ENCODE results near the gene L3MBTL2. TPM values are rescaled to one million over a fixed set of nuclear protein-coding genes. Genes with fewer than 3 reads are reported as not detected.

Gene L3MBTL2
- total and polyA plus RNA-seq, 2 of the 13 experiments (the other 11 are each of a cell fraction or from before 2014, with no cell fraction given): 13.8 to 33.7 TPM

DNA sequence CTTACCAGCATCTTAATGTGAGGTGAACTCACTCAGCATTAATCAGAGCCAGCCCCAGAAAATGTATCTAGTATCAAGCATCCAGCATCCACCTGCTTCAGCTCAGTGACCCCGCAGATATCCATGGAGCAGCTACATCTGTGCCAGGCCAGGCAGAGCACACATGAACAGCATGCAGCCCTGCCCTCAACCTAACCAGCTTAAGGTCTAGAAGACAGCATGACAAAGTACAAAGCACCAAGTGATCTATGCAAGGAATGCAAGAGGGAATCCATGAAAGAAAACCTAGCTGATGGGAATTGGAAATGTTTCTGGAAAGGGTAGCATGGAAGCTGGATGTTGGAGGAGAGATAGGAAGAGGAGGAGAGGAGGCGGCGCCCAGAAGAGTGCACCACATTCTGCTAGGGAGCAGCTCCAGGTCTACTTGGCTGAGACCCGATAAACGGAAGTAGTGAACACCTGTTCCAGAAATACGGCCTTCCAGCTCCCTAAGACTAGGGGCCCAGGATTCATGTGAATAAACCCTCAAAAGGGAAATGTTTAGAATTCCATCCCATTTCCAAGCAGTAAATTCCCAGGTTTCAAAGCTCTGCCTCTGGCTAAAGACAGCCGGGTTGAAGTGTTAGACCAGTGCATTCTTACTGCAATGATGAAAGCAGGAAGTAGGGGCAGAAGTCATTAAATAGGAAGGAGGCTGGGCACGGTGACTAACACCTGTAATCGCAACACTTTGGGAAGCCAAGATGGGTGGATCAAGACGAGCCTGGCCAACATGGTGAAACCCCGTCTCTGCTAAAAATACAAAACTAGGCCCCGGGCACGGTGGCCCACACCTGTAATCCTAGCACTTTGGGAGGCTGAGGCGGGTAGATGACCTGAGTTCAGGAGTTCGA, 23.5 kb upstream of the L3MBTL2 start (continued):
- TF ChIP-seq SPEN (CRISPR knock-in tag; IDR thresholded peaks at IDR 0.05; ENCODE audit: low read depth) (no peak), ZFY (CRISPR knock-in tag; IDR thresholded peaks at IDR 0.05) (no peak), POLR2G (IDR thresholded peaks at IDR 0.05; ENCODE audit: low read depth, low read length) (peak; percentile 28; the same call in 1 of the 2 replicates), DNMT1 (CRISPR knock-in tag; IDR thresholded peaks at IDR 0.05) (no peak), ZFP36L2 (CRISPR knock-in tag; IDR thresholded peaks at IDR 0.05) (no peak), ZNF775 (CRISPR knock-in tag; IDR thresholded peaks at IDR 0.05; ENCODE audit: borderline replicate concordance) (no peak), ZNF563 (CRISPR knock-in tag; IDR thresholded peaks at IDR 0.05) (no peak), ZFP62 (CRISPR knock-in tag; IDR thresholded peaks at IDR 0.05) (no peak), AHR (CRISPR knock-in tag; IDR thresholded peaks at IDR 0.05) (no peak), PAF1 (CRISPR knock-in tag; IDR thresholded peaks at IDR 0.05) (0 out of 2 replicates have a peak, but pooled peaks have one; percentile 49), ZNF577 (CRISPR knock-in tag; IDR thresholded peaks at IDR 0.05; ENCODE audit: borderline replicate concordance, low read depth) (no peak), ZNF446 (CRISPR knock-in tag; IDR thresholded peaks at IDR 0.05) (no peak), POLR2AphosphoS5 (IDR thresholded peaks at IDR 0.05; ENCODE audit: low read depth, low read length) (0 out of 2 replicates have a peak, but pooled peaks have one; percentile 9)
- TF ChIP-seq, protein P1, sequence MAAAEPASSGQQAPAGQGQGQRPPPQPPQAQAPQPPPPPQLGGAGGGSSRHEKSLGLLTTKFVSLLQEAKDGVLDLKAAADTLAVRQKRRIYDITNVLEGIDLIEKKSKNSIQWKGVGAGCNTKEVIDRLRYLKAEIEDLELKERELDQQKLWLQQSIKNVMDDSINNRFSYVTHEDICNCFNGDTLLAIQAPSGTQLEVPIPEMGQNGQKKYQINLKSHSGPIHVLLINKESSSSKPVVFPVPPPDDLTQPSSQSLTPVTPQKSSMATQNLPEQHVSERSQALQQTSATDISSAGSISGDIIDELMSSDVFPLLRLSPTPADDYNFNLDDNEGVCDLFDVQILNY (CRISPR knock-in tag; conservative IDR thresholded peaks at IDR 0.05): no peak
- TF ChIP-seq, protein P2, sequence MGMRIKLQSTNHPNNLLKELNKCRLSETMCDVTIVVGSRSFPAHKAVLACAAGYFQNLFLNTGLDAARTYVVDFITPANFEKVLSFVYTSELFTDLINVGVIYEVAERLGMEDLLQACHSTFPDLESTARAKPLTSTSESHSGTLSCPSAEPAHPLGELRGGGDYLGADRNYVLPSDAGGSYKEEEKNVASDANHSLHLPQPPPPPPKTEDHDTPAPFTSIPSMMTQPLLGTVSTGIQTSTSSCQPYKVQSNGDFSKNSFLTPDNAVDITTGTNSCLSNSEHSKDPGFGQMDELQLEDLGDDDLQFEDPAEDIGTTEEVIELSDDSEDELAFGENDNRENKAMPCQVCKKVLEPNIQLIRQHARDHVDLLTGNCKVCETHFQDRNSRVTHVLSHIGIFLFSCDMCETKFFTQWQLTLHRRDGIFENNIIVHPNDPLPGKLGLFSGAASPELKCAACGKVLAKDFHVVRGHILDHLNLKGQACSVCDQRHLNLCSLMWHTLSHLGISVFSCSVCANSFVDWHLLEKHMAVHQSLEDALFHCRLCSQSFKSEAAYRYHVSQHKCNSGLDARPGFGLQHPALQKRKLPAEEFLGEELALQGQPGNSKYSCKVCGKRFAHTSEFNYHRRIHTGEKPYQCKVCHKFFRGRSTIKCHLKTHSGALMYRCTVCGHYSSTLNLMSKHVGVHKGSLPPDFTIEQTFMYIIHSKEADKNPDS (CRISPR knock-in tag; IDR thresholded peaks at IDR 0.05): no peak
- TF ChIP-seq, protein P3, sequence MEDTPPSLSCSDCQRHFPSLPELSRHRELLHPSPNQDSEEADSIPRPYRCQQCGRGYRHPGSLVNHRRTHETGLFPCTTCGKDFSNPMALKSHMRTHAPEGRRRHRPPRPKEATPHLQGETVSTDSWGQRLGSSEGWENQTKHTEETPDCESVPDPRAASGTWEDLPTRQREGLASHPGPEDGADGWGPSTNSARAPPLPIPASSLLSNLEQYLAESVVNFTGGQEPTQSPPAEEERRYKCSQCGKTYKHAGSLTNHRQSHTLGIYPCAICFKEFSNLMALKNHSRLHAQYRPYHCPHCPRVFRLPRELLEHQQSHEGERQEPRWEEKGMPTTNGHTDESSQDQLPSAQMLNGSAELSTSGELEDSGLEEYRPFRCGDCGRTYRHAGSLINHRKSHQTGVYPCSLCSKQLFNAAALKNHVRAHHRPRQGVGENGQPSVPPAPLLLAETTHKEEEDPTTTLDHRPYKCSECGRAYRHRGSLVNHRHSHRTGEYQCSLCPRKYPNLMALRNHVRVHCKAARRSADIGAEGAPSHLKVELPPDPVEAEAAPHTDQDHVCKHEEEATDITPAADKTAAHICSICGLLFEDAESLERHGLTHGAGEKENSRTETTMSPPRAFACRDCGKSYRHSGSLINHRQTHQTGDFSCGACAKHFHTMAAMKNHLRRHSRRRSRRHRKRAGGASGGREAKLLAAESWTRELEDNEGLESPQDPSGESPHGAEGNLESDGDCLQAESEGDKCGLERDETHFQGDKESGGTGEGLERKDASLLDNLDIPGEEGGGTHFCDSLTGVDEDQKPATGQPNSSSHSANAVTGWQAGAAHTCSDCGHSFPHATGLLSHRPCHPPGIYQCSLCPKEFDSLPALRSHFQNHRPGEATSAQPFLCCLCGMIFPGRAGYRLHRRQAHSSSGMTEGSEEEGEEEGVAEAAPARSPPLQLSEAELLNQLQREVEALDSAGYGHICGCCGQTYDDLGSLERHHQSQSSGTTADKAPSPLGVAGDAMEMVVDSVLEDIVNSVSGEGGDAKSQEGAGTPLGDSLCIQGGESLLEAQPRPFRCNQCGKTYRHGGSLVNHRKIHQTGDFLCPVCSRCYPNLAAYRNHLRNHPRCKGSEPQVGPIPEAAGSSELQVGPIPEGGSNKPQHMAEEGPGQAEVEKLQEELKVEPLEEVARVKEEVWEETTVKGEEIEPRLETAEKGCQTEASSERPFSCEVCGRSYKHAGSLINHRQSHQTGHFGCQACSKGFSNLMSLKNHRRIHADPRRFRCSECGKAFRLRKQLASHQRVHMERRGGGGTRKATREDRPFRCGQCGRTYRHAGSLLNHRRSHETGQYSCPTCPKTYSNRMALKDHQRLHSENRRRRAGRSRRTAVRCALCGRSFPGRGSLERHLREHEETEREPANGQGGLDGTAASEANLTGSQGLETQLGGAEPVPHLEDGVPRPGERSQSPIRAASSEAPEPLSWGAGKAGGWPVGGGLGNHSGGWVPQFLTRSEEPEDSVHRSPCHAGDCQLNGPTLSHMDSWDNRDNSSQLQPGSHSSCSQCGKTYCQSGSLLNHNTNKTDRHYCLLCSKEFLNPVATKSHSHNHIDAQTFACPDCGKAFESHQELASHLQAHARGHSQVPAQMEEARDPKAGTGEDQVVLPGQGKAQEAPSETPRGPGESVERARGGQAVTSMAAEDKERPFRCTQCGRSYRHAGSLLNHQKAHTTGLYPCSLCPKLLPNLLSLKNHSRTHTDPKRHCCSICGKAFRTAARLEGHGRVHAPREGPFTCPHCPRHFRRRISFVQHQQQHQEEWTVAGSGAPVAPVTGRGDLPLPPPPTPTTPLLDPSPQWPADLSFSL (CRISPR knock-in tag; IDR thresholded peaks at IDR 0.05): no peak
